Thoracic aorta (tissue), 2 donors: ENCODE measurements around the gene GALNT15. TPM values are rescaled to one million over a fixed set of nuclear protein-coding genes. Genes with fewer than 3 reads are reported as not detected.

Experiments
- ATAC-seq: fragments of 150-250 bp; one replicate; pipeline ENCODE4 v1.8.0; 2017; ENCODE audit warnings: low read depth; ENCODE audit not compliant: insufficient number of reproducible peaks, low FRiP score
- DNase-seq: peaks from one replicate; pipeline ENCODE4 v3.0.0-alpha.2; 2020; ENCODE audit warnings: low spot score
- H3K27ac ChIP-seq, 2 donors: fragments of 200-600 bp; sonication (generic); 1 replicate in 1 of 2; 2 replicates in 1 of 2; pipeline ENCODE4 v1.5.1; 2016; ENCODE audit warnings: mild to moderate bottlenecking in 2 of 2, moderate library complexity in 2 of 2
- H3K27me3 ChIP-seq: fragments of 200-600 bp; sonication (generic); replicated peaks from 2 replicates; pipeline ENCODE4 v1.6.0; 2016; ENCODE audit warnings: mild to moderate bottlenecking; ENCODE audit not compliant: insufficient read depth
- H3K36me3 ChIP-seq: fragments of 200-600 bp; sonication (generic); one replicate; pipeline ENCODE4 v1.5.1; 2016
- H3K4me1 ChIP-seq, 2 donors: fragments of 200-600 bp; sonication (generic); 1 replicate in 1 of 2; 2 replicates in 1 of 2; pipeline versions ENCODE4 v1.5.1 to v1.6.0; 2016; ENCODE audit warnings: low read depth in 2 of 2, mild to moderate bottlenecking in 1 of 2; ENCODE audit not compliant: control insufficient read depth in 1 of 2
- H3K4me3 ChIP-seq: fragments of 200-600 bp; sonication (generic); 2 replicates; pipeline ENCODE4 v1.5.1; 2016; ENCODE audit warnings: mild to moderate bottlenecking
- H3K9me3 ChIP-seq: fragments of 200-600 bp; sonication (generic); 2 replicates; pipeline ENCODE4 v1.5.1; 2016
- CTCF ChIP-seq: fragments of 200-600 bp; sonication (generic); IDR thresholded peaks from one replicate; pipeline ENCODE4 v1.5.1; 2019; ENCODE audit warnings: antibody characterized with exemption
- total RNA-seq, 2 donors: library from RNA; depleted of rRNA; stranded (reverse); fragments of >200 nt; gene quantifications; one replicate each; pipeline versions ENCODE4 v1.1.0 to v1.2.3, GENCODE V29; 2016

GALNT15 gene
- total RNA-seq, 2 donors from 2014 or later: 157 to 167 TPM

- peak; percentile 76 for ATAC-seq
- TF ChIP-seq CTCF: no peak
- DNase-seq: peak; percentile 5
- H3K4me3 ChIP-seq: no peak overlapping the region
- H3K27ac ChIP-seq: peak overlapping the region; percentile 73 to 75
- H3K4me1 ChIP-seq: peaks cover 24 to 30% of the 10 kb centered on the region in 2 donors
- no peaks in the 10 kb centered on the region for H3K27me3 ChIP-seq
- no peaks in the 10 kb centered on the region for H3K9me3 ChIP-seq
- H3K36me3 ChIP-seq: no peaks in the 10 kb centered on the region
Measured at GRCh38 chr3:16140116-16140893, 34.2 kb upstream of the GALNT15 start.

- H3K27me3 ChIP-seq: no peaks in the 10 kb centered on the region
- ATAC-seq: no peak
Measured at GRCh38 chr3:16140894-16141285, 33.6 kb upstream of the GALNT15 start.

GRCh38 chr3:16142350-16143025, 32.0 kb upstream of the GALNT15 start:
- H3K27me3 ChIP-seq: no peaks in the 10 kb centered on the region
- H3K27ac ChIP-seq: no peak overlapping the region
- H3K4me1 ChIP-seq: peaks cover 10 to 15% of the 10 kb centered on the region in 2 donors
- H3K36me3 ChIP-seq: no peaks in the 10 kb centered on the region
- H3K4me3 ChIP-seq: no peak overlapping the region
- no peak for DNase-seq
- H3K9me3 ChIP-seq: no peaks in the 10 kb centered on the region
- TF ChIP-seq CTCF: no peak
- no peak for ATAC-seq

More at GRCh38 chr3:16140894-16141285, 33.6 kb upstream of the GALNT15 start:
- Histone ChIP-seq H3K9me3 (no peaks in the 10 kb centered on the region), H3K27ac (peak overlapping the region; percentile 73 to 75), H3K36me3 (no peaks in the 10 kb centered on the region), H3K4me1 (peaks cover 18 to 25% of the 10 kb centered on the region in 2 donors), H3K4me3 (no peak overlapping the region)
- no peak for TF ChIP-seq CTCF
- DNase-seq: no peak

GRCh38 chr3:16143861-16144447, 30.5 kb upstream of the GALNT15 start:
- DNase-seq: no peak
- no peak overlapping the region for H3K4me3 ChIP-seq
- no peak for ATAC-seq
- no peaks in the 10 kb centered on the region for H3K36me3 ChIP-seq
- H3K27me3 ChIP-seq: no peaks in the 10 kb centered on the region
- peaks cover 10 to 18% of the 10 kb centered on the region in 2 donors for H3K4me1 ChIP-seq
- TF ChIP-seq CTCF: no peak
- no peaks in the 10 kb centered on the region for H3K9me3 ChIP-seq
- H3K27ac ChIP-seq: no peak overlapping the region

- ATAC-seq (no peak), DNase-seq (no peak)
- TF ChIP-seq CTCF: no peak
- peaks cover 8 to 18% of the 10 kb centered on the region in 2 donors for H3K4me1 ChIP-seq
- no peaks in the 10 kb centered on the region for H3K36me3 ChIP-seq
- H3K9me3 ChIP-seq: no peaks in the 10 kb centered on the region
- no peaks in the 10 kb centered on the region for H3K27me3 ChIP-seq
- no peak overlapping the region for H3K27ac ChIP-seq
- H3K4me3 ChIP-seq: no peak overlapping the region
Measured at GRCh38 chr3:16145176-16145575, 29.3 kb upstream of the GALNT15 start.
